Globus pallidus (tissue), 1 donor: ENCODE results near the gene KCNA3.
A peak's percentile ranks its signal among the peaks of the same experiment; 100 is the strongest.

Experiments
- DNase-seq: peaks from one replicate; pipeline ENCODE4 v3.0.0-alpha.2; 2015; ENCODE audit warnings: low spot score

Gene KCNA3

DNA sequence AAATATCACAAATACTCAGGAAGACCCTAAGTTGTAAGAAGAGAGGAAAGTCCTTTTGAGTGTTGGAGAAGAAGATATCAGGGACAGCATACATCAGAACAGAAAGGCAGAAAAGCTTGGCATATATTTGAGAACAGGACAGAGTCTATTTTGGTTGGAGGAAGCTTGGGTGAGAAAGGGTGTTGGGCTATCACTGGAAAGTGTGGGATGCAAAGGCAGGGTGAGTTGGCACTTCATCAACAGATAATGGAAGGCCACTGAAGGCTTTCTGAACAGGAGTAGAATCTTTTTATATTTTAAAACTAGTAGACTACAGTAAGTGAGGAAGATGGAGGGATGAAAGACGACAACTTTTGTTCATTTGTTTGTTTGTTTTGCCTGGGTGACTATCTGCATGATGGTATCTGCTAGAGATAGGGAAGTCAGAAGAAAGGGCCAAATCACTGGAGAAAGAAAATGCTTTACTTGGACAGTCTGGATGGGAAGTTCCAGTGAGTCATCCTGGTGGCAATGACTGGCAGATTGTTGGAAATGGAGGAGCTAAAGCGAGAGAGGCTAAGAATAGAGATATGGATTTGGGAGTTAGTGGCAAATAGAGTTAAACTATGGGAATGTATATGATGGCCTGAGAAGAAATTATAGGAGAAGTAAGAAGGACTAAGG lies 34.9 kb downstream of the KCNA3 start:
- no peak for DNase-seq

DNA sequence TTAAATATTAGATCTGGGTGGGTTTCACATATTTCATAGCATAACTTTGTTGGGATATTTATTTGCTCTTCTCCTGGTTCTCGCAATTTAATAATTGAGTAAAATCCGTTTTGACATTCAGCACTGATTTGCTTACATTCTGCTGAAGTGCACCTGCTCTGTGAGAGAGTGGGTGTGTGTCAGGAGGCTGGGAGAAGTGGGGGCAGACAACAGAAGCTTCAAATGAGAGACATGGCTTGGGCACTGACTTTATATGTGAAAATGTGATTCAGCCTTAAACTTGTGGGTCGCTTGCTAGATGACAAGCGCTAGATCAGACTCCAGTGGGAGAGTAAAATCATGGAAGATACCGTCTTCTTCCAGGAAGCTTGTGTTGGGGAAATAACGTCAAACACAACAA lies 36.2 kb downstream of the KCNA3 start:
- DNase-seq = no peak

DNA sequence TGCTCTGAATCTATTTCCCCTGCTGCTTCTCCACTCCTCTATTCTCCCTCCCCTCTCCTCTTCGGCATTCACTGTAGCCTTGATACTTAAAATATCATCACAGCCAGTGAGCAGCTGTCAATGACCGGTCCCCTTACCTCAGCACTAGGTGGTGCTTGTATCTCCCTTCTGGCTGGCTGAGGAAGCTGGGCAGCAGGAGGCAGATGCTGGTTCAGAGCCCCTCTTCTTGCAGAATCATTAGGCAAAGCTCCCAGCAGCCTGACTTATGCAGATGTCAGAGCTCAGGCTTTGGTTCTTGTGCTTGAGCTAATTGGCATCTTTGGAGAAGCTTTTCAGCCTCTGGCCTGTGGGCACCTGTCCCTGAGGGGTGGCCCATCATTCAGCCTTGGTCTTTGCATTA lies 36.7 kb downstream of the KCNA3 start:
- no peak for DNase-seq

DNA sequence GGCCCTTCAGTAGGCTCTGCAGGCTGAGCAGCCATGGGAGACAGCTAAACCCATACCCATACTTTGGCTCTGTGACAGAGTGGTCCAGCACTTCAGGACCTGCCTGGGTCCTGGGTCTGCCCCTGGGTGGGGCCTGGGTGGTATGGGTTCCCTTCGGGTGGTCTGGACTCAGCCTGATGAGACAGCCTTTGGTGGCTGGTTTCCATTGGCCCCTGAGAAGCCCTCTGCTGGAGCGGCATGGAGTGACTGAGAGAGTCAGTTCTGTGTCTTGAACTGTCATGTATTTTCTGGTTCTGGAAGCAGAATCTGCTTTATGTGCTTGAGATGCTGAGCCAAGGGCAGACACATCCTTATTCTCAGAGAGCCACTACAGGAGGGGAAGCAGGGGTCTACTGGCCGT lies 37.3 kb downstream of the KCNA3 start:
- DNase-seq = no peak

DNA sequence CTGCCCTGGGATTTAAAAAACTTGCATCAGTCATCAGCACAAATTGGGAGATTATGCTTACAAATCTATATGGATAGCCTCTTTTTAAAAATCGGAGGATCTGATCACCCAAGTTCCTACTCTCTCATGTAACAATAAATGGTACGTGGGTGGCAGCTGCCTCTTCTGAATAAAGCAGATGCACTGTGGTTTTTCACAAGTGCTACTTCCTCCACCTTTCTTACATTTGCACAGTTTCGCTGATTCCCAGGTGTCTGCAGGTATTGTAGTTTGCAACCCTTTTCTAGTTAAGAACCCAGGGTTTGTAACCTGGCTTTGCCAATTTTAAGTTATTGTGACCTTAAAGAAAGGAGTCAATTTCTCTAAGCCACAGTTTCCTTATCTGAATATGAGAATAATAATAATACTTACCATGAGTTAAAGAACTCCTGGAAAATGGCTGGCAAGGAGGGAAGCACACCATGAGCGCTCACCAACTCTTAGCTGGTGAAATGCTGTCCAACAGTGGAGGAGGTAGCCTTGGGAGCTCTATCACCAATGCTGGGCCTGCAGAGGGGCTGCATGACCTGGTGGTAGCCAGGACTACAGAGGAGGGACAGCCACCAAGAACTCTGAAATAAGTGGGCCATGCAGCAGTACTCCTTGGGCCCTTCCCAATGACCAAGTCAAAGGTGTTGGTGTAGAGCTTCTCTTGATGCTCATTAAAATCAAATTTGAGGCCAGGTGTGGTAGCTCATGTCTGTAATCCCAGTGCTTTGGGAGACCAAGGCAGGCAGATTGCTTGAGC lies 38.4 kb downstream of the KCNA3 start:
- DNase-seq = no peak

DNA sequence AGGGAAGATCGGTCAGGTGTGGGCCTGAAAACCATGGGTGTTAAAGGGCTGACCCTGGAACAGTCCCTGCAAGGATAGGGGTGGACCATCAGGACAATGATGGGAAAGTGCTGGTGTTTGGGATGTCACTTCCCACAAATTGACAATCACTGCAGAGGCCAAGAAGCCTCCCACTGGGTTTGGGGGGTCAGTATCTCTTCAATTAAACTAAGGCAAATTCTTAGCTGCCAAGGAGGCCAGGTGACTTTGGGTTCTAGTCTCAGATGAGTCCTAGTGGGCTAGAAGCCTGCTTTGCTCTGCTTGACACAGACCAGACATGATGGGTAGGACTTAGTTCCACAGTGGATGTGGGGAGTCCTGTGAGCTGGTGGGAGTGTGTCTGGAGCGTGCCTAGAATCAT lies 39.3 kb downstream of the KCNA3 start:
- DNase-seq = no peak

DNA sequence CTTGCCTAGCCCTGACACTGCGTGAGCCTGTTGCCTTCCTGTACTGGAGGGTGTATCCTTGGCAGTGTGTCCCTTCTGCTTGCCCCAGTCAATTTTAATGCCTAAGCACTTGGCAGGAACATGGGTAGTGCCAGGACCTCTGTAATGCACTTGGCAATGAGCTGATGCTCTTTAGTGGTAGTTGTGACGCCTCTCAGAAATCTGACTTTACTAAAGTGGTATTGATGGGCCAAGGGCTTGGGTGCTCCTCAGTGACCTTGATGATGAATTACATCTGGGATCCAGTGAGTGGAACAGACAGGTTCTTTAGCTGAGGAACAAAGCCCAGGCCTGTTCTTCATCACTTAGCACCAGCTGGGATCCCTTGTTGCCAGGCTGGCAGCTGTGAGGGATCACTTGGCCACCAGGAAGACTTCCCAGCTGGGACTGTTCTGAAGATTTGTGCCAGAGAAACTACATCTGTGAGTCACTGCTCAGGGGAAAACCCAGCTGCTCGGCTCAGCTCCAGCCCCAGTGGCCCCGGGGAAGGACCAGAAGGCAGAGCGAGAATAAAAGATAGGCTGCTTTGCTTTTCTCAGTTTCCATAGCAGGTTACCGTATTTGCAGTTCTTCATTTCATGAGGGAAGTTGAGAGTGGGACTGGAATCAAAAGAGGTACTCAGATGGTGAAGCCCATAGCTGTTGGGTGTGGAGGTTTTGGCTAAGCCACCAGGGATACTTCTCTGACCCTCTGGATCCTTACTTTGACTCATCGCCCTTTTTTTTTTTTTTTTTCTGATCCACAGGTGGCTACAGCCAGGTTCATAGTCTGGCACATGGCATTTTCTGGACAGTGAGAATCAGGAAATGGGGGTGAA lies 40.1 kb downstream of the KCNA3 start:
- DNase-seq = peak; percentile 58

DNA sequence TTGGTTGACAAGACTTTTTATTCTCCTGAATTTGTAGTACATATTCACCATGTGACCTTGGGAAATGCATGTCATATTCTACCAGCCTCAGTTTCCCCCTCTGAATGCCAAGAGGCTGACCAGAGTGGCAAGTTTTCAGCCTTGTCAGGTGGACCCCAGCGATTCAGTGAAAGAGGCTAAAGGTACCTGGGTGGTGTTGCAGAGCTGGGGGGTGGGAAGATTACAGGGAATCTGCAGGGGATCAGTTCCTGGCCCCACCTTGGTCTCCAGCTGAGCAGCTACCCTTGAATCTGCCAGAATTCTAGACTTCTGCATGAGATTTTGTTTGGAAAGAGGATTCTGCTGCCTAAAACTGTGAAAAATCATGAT lies 40.7 kb downstream of the KCNA3 start:
- no peak for DNase-seq

DNA sequence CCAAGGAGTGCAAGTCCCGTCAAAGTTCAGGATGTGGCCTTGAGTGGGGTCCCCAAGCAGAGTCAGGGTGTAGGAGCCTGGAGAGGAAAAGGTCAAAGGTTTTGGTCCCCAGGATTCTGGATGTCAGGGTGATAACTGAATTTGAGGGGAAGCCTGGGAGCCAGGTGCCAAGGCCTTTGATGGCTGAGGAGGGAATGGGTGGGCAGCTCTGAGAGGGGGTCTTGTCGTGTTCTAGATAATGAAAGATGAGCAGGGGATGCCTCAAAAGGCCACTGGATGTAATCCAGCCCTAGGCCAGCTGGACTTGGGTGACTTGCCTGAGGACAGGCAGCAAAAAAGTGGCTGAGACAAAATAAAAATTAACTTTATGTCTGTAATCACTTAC lies 41.1 kb downstream of the KCNA3 start:
- DNase-seq = no peak

DNA sequence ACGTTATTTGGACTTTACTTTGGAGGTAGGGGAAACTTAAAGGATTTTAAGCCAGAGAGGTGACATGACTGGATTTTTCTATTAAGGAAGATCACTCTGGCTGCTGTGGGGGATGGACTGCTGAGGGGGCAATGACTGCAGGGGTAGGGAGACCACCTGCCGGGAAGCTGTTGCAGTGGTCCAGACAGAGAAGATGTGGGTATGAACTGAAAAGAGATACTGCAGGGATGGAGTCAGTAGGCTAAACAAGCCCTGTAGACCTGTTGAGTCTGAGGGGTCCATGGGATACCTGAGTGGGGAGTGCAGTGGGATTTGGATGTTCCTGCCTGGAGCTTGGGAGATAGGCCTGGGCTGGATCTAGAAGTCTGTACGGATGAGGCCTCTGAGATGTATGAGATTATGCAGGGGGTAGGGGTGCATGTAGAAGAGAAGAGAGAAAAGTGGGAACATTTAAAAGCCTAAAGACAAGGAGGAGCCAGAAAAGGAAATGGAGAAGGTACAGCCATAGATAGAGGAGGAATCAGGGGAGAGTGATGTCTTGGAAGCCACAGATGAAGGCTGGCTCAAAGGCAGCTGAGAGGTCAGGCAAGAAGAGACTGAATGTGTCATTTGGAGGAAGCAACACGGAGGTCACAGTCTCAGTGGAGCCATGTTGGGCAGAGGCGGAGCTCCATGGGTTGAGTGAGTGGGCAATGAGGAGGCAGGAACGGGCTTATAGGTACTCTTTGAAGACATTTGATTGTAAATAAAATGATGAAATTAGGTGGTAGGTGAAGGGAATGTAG lies 42.7 kb downstream of the KCNA3 start:
- no peak for DNase-seq

DNA sequence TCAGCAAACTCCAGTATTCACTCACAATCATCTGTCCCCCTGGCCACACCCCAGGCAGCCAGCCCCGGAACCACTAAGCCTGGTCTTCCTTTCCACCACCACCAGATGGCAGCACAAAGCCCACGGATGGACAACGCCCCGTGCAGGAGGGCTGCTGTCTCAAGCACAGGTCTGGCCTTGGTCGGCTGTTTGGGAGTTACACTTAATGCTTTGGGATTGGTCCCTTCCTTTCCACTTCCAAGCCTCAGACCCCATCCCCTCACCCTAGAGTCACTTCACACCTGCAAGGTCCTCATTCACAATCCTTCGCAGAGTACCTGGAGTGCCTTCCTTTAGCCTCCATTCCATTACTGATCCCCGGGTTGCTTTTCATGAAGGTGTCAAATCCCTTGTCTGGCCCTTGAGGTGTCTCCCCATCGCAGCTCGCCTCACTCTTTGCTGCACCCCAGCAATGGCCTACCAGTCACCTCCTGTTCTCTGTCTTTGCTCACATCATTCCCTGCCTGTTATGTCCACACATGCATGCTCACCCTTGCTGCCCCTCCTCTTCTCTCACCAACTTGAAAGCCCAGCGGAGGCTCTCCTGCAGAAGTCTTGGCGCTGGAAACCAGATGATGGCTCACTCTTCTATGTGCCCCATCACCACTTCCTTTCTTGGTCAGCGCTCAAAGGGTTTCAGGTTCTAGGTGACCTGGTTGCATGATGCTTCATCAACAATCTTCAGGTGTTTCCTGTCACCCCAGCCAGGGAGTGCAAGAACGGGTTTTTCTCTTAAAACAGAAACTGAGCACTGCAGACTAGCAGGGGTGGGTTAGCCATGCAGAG lies 43.7 kb downstream of the KCNA3 start:
- DNase-seq = peak; percentile 40

DNA sequence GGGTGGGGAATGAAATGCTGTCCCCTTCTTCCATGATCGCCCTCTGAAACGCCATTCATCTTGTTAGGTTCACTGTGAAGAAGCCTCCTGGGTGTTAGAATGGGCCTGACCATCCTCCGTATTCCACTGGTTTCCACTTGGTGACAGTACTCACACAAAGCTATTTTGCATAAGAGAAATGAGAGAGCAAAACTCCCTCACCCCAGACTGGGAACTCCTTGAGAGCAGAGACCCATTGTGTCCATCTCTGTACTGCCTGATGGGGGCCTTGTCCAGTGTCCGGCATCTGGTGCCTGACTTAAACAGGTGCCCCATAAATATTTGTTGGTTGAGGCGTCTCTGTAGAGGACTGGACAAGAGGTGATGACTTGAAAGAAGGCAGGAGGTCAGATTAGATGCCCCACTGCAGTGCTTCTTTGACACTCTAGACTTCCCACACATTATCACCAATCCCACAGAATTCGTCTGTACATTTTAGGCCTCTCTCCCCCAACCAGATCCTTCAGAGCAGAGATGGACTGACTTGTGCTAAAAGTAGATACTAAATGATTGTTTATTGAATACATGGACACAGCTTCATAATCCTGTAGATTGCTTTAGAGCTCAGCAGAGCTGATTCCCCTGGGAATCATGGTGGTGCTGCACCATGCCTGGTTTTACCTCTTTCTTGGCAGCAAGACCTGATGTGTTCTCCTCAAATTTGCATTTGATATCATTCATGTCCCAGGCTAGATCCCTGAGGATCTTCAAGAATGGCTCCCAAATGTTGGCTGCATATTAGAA lies 46.2 kb downstream of the KCNA3 start:
- no peak for DNase-seq

DNA sequence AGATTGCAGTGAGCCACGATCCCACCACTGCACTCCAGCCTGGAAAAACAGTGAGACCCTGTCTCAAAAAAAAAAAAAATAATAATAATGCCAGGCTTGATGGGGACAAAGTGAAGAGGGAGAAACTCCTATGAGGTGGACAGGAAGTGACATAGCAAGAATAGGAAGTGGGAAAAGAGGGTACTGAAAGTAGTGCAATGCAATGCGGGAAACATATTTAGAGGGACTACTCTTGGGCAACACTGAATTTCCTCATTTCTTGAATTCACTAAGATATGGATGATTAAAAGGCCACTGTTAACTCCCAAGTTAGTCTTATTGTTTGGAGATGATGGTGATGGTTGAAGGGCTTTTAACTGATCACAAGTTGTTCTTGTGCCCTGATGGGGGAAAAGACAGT lies 47.0 kb downstream of the KCNA3 start:
- DNase-seq = no peak

DNA sequence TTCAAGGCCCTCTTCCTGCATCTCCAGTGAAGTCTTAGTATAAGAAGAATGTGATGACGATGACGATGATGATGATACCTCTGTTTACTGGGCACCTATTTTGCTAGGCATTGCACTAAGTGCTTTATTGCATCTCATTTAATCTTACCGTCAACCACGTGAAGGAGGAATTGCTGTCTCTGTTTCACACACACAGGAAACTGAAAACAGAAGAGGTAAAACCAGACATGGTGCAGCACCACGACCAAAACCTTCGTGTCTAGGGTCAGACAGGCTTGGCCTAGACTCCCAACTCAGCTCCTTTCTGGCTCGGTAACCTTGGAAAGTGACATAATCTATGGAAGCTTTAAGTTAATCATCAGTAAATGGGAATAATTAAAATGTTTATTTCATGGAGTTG lies 47.9 kb downstream of the KCNA3 start:
- no peak for DNase-seq
